ENCODE results near the gene SNRPA.
A peak's percentile ranks its signal among the peaks of the same experiment; 100 is the strongest.
"Not testable (repeated sequence)": the region's sequence is repeated elsewhere in the genome, so short reads cannot be mapped to it uniquely, and the experiment has no call there.

The SNRPA gene

DNA sequence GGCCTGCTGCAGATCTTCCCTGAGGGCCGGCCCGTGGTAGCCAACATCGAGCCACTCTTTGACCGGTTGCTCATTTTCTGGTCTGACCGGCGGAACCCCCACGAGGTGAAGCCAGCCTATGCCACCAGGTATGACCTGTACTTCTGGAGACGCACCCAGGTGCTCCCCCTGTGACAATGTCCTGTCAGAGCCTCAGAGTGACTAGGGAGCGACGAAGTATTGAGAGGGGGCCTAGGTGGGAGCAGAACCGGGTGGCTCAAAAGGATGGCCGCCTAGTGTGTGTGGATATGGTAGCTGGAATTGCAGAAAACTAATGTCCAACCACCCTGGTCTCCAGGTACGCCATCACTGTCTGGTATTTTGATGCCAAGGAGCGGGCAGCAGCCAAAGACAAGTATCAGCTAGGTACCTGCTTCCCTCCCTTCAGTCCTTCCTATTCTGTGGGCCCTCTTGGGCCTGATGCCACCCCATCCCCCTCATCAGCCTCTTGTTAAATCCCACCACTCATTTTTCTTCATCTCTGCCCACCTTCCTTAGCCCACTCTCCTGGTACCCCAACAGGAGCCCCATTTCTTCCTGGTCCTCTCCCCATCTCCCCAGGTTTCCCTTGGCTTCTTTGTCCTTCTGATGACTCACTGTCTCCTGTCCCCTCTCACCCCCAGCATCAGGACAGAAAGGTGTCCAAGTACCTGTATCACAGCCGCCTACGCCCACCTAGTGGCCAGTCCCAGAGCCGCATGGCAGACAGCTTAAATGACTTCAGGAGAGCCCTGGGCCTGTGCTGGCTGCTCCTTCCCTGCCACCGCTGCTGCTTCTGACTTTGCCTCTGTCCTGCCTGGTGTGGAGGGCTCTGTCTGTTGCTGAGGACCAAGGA lies 56.4 kb downstream of the SNRPA start:
- H3K4me3 ChIP-seq (ENCODE audit: low read depth, low read length) = no peak overlapping the region
- no peak for DNase-seq (ENCODE audit: low read depth)
- TF ChIP-seq, protein P1, sequence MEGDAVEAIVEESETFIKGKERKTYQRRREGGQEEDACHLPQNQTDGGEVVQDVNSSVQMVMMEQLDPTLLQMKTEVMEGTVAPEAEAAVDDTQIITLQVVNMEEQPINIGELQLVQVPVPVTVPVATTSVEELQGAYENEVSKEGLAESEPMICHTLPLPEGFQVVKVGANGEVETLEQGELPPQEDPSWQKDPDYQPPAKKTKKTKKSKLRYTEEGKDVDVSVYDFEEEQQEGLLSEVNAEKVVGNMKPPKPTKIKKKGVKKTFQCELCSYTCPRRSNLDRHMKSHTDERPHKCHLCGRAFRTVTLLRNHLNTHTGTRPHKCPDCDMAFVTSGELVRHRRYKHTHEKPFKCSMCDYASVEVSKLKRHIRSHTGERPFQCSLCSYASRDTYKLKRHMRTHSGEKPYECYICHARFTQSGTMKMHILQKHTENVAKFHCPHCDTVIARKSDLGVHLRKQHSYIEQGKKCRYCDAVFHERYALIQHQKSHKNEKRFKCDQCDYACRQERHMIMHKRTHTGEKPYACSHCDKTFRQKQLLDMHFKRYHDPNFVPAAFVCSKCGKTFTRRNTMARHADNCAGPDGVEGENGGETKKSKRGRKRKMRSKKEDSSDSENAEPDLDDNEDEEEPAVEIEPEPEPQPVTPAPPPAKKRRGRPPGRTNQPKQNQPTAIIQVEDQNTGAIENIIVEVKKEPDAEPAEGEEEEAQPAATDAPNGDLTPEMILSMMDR (IDR thresholded peaks at IDR 0.05; ENCODE audit: control insufficient read depth, extremely low read depth, insufficient read depth) = 0 out of 2 replicates have a peak, but pooled peaks have one; percentile 5

DNA sequence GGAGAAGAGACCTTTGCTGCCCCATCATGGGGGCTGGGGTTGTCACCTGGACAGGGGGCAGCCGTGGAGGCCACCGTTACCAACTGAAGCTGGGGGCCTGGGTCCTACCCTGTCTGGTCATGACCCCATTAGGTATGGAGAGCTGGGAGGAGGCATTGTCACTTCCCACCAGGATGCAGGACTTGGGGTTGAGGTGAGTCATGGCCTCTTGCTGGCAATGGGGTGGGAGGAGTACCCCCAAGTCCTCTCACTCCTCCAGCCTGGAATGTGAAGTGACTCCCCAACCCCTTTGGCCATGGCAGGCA lies 57.0 kb downstream of the SNRPA start:
- H3K4me3 ChIP-seq (ENCODE audit: low read depth, low read length) = no peak overlapping the region
- DNase-seq (ENCODE audit: low read depth) = no peak
- TF ChIP-seq, protein P1 (IDR thresholded peaks at IDR 0.05; ENCODE audit: control insufficient read depth, extremely low read depth, insufficient read depth) = no peak

DNA sequence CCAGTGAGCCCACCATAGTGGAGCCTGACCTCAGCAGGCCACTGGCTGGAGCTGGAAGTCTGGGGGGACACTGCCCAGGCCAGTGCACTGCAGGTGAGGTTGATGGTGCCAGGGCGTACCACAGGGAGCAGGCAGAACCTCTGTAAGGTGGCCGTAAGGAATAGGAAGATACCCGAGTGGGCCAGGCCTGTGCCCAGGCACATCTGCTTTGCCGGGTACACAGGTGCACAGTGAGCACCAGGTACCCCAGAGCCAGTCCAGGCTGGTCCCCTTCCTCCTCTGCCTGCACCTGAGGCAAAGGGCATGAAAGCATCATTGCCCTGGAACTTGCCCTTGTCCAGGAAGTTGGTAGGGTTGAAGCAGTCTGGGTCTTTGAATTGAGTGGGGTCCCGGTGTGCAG lies 57.5 kb downstream of the SNRPA start:
- no peak for DNase-seq (ENCODE audit: low read depth)
- H3K4me3 ChIP-seq (ENCODE audit: low read depth, low read length) = no peak overlapping the region
- TF ChIP-seq, protein P1 (IDR thresholded peaks at IDR 0.05; ENCODE audit: control insufficient read depth, extremely low read depth, insufficient read depth) = no peak

DNA sequence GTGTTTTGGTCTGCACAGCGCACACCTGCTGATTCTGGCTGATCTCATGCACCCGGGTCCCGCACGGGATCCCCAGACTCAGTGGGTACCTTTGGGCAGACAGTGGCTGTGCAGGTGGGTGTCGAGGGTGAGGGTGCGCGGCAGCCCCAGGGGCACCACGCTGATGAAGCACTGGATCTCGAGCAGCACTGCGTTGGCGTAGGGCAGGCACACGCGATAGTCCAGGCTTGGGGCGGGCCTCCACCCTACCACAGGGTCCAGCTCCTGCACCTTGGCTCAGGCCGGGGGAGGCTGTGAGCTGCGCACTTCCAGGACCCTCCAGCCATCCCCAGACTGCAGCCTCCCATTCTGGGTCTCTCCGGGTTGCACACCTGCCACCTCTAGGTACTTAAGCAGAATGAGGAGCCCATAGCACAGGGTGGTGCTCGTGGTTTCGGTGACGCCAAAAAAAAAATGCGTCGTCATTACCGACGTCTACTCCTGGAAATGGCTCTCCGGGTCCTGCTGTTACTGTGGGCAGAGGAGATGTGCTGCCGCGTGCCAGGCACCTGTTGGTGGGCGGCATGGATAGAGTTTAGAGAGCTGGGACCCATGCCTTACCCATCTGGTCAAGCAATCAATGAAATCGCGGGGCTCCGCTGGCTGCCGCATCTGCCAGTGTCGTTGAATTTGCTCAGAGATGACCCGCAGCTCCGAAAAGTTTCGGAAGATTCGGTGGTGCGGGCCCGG lies 58.5 kb downstream of the SNRPA start:
- no peak for DNase-seq (ENCODE audit: low read depth)
- TF ChIP-seq, protein P1 (IDR thresholded peaks at IDR 0.05; ENCODE audit: control insufficient read depth, extremely low read depth, insufficient read depth) = no peak
- no peak overlapping the region for H3K4me3 ChIP-seq (ENCODE audit: low read depth, low read length)

DNA sequence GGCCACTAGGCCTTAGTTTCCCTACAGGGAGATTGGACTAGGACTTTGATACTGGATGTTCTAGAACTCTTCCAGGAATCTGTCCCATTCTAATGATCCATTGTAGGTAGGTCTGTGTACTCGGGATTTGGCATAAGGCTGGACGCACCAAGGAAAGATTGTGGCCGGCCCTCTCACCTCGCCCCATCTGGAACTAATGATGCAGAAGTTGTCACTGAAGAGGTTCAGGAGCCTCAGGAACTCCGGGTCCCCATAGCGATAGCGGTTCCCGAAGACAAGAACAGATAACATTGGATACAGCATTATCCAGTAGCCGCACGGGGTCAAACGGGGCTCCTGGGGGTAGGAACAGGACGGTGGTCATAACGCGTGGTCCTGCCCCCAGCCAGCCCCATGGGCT lies 59.2 kb downstream of the SNRPA start:
- no peak overlapping the region for H3K4me3 ChIP-seq (ENCODE audit: low read depth, low read length)
- DNase-seq (ENCODE audit: low read depth) = no peak
- TF ChIP-seq, protein P1 (IDR thresholded peaks at IDR 0.05; ENCODE audit: control insufficient read depth, extremely low read depth, insufficient read depth) = no peak

DNA sequence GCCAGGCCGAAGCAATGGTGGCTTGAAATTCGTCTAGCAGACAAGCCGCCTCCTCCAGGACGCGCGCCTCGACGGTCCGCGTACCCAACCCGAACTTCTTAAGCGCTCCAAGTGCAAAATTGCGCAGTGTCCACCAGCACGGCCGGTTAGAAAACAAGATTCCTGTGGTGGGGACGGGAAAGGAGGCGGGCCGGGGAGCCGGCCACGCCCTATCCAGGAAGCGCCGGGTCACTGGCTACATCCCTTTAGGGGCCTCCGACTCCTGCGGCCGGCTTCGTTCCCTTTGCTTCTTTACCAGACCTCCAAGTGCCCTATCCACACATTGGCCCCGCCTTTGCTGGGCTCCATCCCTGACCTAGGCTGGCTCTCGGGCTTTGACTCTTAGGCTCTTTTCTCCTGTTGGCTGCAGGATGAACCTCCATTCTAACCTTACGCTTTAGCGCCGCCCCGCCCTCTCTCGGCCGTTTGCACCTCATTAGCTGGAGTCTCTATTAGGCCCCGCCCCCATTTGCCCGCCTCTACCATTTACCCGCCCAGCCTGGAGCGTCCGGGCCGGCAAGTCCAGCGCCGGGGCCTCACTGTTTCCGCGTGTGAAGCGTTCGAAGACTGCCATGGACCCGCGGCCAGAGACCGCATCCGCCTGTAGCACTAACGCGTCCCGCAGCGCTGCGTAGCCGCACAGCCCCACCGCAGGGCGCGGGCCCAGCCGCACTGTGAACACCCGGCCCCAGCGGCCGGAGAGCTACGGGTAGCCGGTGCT lies 59.8 kb downstream of the SNRPA start:
- H3K4me3 ChIP-seq (ENCODE audit: low read depth, low read length); DNase-seq (ENCODE audit: low read depth): not testable (repeated sequence)
